NCI-H1092 (cell line): ENCODE results near the gene PIK3CD.
A peak's percentile ranks its signal among the peaks of the same experiment; 100 is the strongest.
"Not testable (repeated sequence)": the region's sequence is repeated elsewhere in the genome, so short reads cannot be mapped to it uniquely, and the experiment has no call there.

Experiments used
- DNase-seq: peaks from one replicate; lab custom pipeline; 2025; lab: John Stamatoyannopoulos, UW

Gene PIK3CD

GRCh38 chr1:9689971-9690381 lies 38.4 kb downstream of the PIK3CD start:
- peak; percentile 5 for DNase-seq

- no peak for DNase-seq
These were observed 39.0 kb downstream of the PIK3CD start for GRCh38 chr1:9690440-9691107.

GRCh38 chr1:9691108-9691445 lies 39.5 kb downstream of the PIK3CD start:
- no peak for DNase-seq

- no peak for DNase-seq
These were observed 40.2 kb downstream of the PIK3CD start for GRCh38 chr1:9691691-9692090.

- no peak for DNase-seq
These were observed 45.3 kb downstream of the PIK3CD start for GRCh38 chr1:9696793-9697192.

GRCh38 chr1:9699361-9699760 lies 47.8 kb downstream of the PIK3CD start:
- no peak for DNase-seq

GRCh38 chr1:9700340-9700739 lies 48.8 kb downstream of the PIK3CD start:
- no peak for DNase-seq

- DNase-seq = no peak
These were observed 50.1 kb downstream of the PIK3CD start for GRCh38 chr1:9701665-9702064.

GRCh38 chr1:9703165-9703509 lies 51.6 kb downstream of the PIK3CD start:
- DNase-seq = no peak

- no peak for DNase-seq
These were observed 52.1 kb downstream of the PIK3CD start for GRCh38 chr1:9703681-9704080.

GRCh38 chr1:9705337-9706093 lies 54.0 kb downstream of the PIK3CD start:
- DNase-seq = no peak

GRCh38 chr1:9706178-9706577 lies 54.6 kb downstream of the PIK3CD start:
- no peak for DNase-seq

GRCh38 chr1:9710037-9710436 lies 58.5 kb downstream of the PIK3CD start:
- no peak for DNase-seq

GRCh38 chr1:9711466-9712020 lies 60.0 kb downstream of the PIK3CD start:
- no peak for DNase-seq

- DNase-seq = not testable (repeated sequence)
These were observed 61.2 kb downstream of the PIK3CD start for GRCh38 chr1:9712767-9713166.

GRCh38 chr1:9714257-9714718 lies 62.8 kb downstream of the PIK3CD start:
- DNase-seq = no peak

- DNase-seq = no peak
These were observed 64.2 kb downstream of the PIK3CD start for GRCh38 chr1:9715536-9716226.

GRCh38 chr1:9716404-9717192 lies 65.1 kb downstream of the PIK3CD start:
- no peak for DNase-seq

GRCh38 chr1:9717193-9718005 lies 65.9 kb downstream of the PIK3CD start:
- no peak for DNase-seq

- DNase-seq = no peak
These were observed 66.6 kb downstream of the PIK3CD start for GRCh38 chr1:9718006-9718680.
